K562 (cell line): ENCODE data around the gene PLEKHG4B. TPM values are rescaled to one million over a fixed set of nuclear protein-coding genes. Genes with fewer than 3 reads are reported as not detected.
A peak's percentile ranks its signal among the peaks of the same experiment; 100 is the strongest.

Experiments used
- ATAC-seq: fragments of 200-7000 bp; cut with Tn5 transposase; 3 replicates; pipeline ENCODE4 v1.9.1; 2020; ENCODE audit warnings: moderate library complexity
- BruUV-seq: library from RNA; stranded (reverse); fragments of 400-500 nt; replicated peaks from 2 replicates; lab custom pipeline; 2021; lab: Mats Ljungman, UMichigan
- CTCF ChIA-PET: fragments of 300-600 bp; formaldehyde crosslinking; extraction: SDS; loops from one replicate; lab custom pipeline; 2021; ENCODE audit warnings: low intra/inter-chr PET ratio; lab: Yijun Ruan, JAX
- POLR2A ChIA-PET: fragments of 300-600, 350-650 bp; sonication (Branson Sonifier 250); formaldehyde crosslinking; extraction: SDS; loops from one replicate; lab custom pipeline; 2021; ENCODE audit warnings: antibody characterized with exemption, inconsistent platforms; lab: Yijun Ruan, JAX
- DNase-seq, 4 experiments: peaks; one replicate each; pipeline versions ENCODE4 v3.0.0 to v3.0.0-alpha.2; 2011 to 2018; ENCODE audit warnings: low spot score in 3 of 4, mixed read lengths in 3 of 4; ENCODE audit errors: extremely low read depth in 1 of 4
- FAIRE-seq: peaks from 2 replicates; lab custom pipeline; 2011; peaks lifted over from hg19 to GRCh38; lab: Jason Lieb, UNC
- H2AFZ ChIP-seq: 2 replicates; pipeline ENCODE4 v1.6.0; 2011; ENCODE audit warnings: low read depth, low read length, control low read depth, inconsistent platforms
- H3K27ac ChIP-seq: fragments of 200-600 bp; 3 replicates; pipeline ENCODE4 v1.8.0; 2011; ENCODE audit warnings: low read depth, mild to moderate bottlenecking, control low read depth, inconsistent platforms, low read length, moderate library complexity, mixed read lengths; ENCODE audit errors: extremely low read depth
- H3K27me3 ChIP-seq, 2 experiments: fragments of 300-600 bp in 1 of 2; 2 replicates in 1 of 2; 3 replicates in 1 of 2; pipeline versions ENCODE4 v1.6.0 to v1.8.0; 2011; ENCODE audit warnings: inconsistent platforms in 2 of 2, low read length in 2 of 2, mild to moderate bottlenecking in 1 of 2, mixed read lengths in 1 of 2, moderate library complexity in 1 of 2; ENCODE audit not compliant: control insufficient read depth in 2 of 2, insufficient read depth in 2 of 2
- H3K36me3 ChIP-seq: fragments of 300-600 bp; 3 replicates; pipeline ENCODE4 v1.8.0; 2011; ENCODE audit warnings: mild to moderate bottlenecking, low read length, inconsistent platforms; ENCODE audit not compliant: control insufficient read depth, insufficient read depth
- H3K4me1 ChIP-seq, 2 experiments: fragments of 200-600 bp in 1 of 2; replicated peaks in 1 of 2; 2 replicates in 1 of 2; 3 replicates in 1 of 2; pipeline versions ENCODE4 v1.5.1 to v1.8.0; 2011; ENCODE audit warnings: inconsistent platforms in 2 of 2, low read length in 2 of 2, mild to moderate bottlenecking in 1 of 2, mixed read lengths in 1 of 2, moderate library complexity in 1 of 2; ENCODE audit not compliant: control insufficient read depth in 2 of 2, insufficient read depth in 2 of 2
- H3K4me2 ChIP-seq: 2 replicates; pipeline ENCODE4 v1.6.1; 2011; ENCODE audit warnings: low read length, control low read depth, inconsistent platforms, mixed read lengths; ENCODE audit not compliant: insufficient read depth
- H3K4me3 ChIP-seq: fragments of 200-600 bp; sonication (generic), shearing (Covaris generic); 2 replicates; pipeline ENCODE4 v1.5.1; 2016; ENCODE audit warnings: control low read depth, inconsistent platforms
- H3K79me2 ChIP-seq: fragments of 200-600 bp; 3 replicates; pipeline ENCODE4 v1.8.0; 2011; ENCODE audit warnings: low read length, inconsistent platforms; ENCODE audit not compliant: control insufficient read depth, insufficient read depth
- H3K9ac ChIP-seq, 2 experiments: 2 replicates each; pipeline versions ENCODE4 v1.6.0 to v1.6.1; 2011; ENCODE audit warnings: low read depth in 2 of 2, low read length in 2 of 2, control low read depth in 1 of 2, inconsistent platforms in 1 of 2, mild to moderate bottlenecking in 1 of 2, mixed read lengths in 1 of 2; ENCODE audit not compliant: insufficient read depth in 1 of 2
- H3K9me1 ChIP-seq: one replicate; pipeline ENCODE4 v1.6.0; 2011; ENCODE audit warnings: inconsistent platforms, mild to moderate bottlenecking, low read length, moderate library complexity; ENCODE audit not compliant: control insufficient read depth, insufficient read depth
- H3K9me3 ChIP-seq: replicated peaks from 2 replicates; pipeline ENCODE4 v1.5.1; 2011; ENCODE audit warnings: low read depth, low read length, inconsistent platforms; ENCODE audit not compliant: control insufficient read depth, insufficient read depth
- H4K20me1 ChIP-seq: replicated peaks from 2 replicates; pipeline ENCODE4 v1.6.1; 2011; ENCODE audit warnings: low read length, inconsistent platforms, mixed read lengths; ENCODE audit not compliant: control insufficient read depth, insufficient read depth
- CREB1 ChIP-seq, 2 experiments: sonication (generic) in 1 of 2; formaldehyde crosslinking in 1 of 2; IDR thresholded peaks; 2 replicates each; pipeline versions ENCODE4 v1.6.1 to v1.8.0; 2012 to 2022; ENCODE audit warnings: inconsistent platforms in 1 of 2, mild to moderate bottlenecking in 1 of 2, missing genetic modification reagents in 1 of 2, moderate library complexity in 1 of 2
- DIDO1 ChIP-seq: fragments of 450-650 bp; IDR thresholded peaks from 2 replicates; pipeline ENCODE4 v1.6.1; 2016; ENCODE audit warnings: low read depth, missing biosample characterization, missing genetic modification characterization
- ELF4 ChIP-seq: fragments of 450-650 bp; formaldehyde crosslinking; IDR thresholded peaks from 2 replicates; pipeline ENCODE4 v1.4.0; 2022; ENCODE audit warnings: missing genetic modification characterization
- GABPB2 ChIP-seq: fragments of 250-450 bp; sonication (Bioruptor Pico); conservative IDR thresholded peaks from 2 replicates; pipeline ENCODE4 v1.5.1; 2021; ENCODE audit warnings: mild to moderate bottlenecking
- HMGXB4 ChIP-seq: sonication (generic); formaldehyde crosslinking; IDR thresholded peaks from 2 replicates; pipeline ENCODE4 v1.8.1; 2023; ENCODE audit warnings: mild to moderate bottlenecking, missing genetic modification reagents
- IFI16 ChIP-seq: fragments of 250-450 bp; sonication (Bioruptor Pico); IDR thresholded peaks from 2 replicates; pipeline ENCODE4 v2.1.2; 2022; ENCODE audit warnings: mild to moderate bottlenecking, inconsistent platforms
- LEF1 ChIP-seq: fragments of 450-650 bp; IDR thresholded peaks from 2 replicates; pipeline ENCODE4 v1.6.1; 2016; ENCODE audit warnings: mild to moderate bottlenecking
- POLR2B ChIP-seq: fragments of 450-650 bp; IDR thresholded peaks from 2 replicates; pipeline ENCODE4 v1.6.1; 2018; ENCODE audit warnings: low read depth; ENCODE audit not compliant: partially characterized antibody
- SRSF3 ChIP-seq: fragments of 200-400 bp; formaldehyde crosslinking; IDR thresholded peaks from 2 replicates; pipeline ENCODE4 v1.6.1; 2016; ENCODE audit warnings: mild to moderate bottlenecking, low read length, moderate library complexity; ENCODE audit not compliant: insufficient read depth
- THAP7 ChIP-seq: fragments of 250-450 bp; sonication (Bioruptor Pico); IDR thresholded peaks from 2 replicates; pipeline ENCODE4 v1.5.0; 2021
- ZNF174 ChIP-seq: fragments of 250-450 bp; sonication (Bioruptor Pico); IDR thresholded peaks from 2 replicates; pipeline ENCODE4 v1.4.0; 2020; ENCODE audit warnings: mild to moderate bottlenecking
- ZNF217 ChIP-seq: sonication (generic); formaldehyde crosslinking; IDR thresholded peaks from 2 replicates; pipeline ENCODE4 v1.8.0; 2022; ENCODE audit warnings: mild to moderate bottlenecking, missing genetic modification reagents
- ZNF717 ChIP-seq: fragments of 250-450 bp; sonication (Bioruptor Pico); IDR thresholded peaks from 2 replicates; pipeline ENCODE4 v1.5.0; 2021
- WGBS: fragments of 100-300 bp; shearing (Covaris generic); methylation state at CpG from one replicate; pipeline ENCODE4 v1.1.6; 2016; ENCODE audit warnings: low coverage, mixed read lengths; ENCODE audit not compliant: insufficient coverage; ENCODE audit errors: missing lambda C conversion rate; 5-methylcytosine and 5-hydroxymethylcytosine counted together
- in situ Hi-C: fragments of 300-500 bp; cut with MboI; formaldehyde crosslinking; loops from 4 replicates; pipeline ENCODE4 v1.15.0; 2018; ENCODE audit warnings: inconsistent platforms, mixed read lengths
- intact Hi-C: fragments of 100-400 bp; cut with micrococcal nuclease; formaldehyde crosslinking; loops from 2 replicates; pipeline ENCODE4 v1.14.2; 2022
- polyA plus RNA-seq, 8 experiments: library from polyadenylated mRNA; depleted of rRNA in 4 of 8; stranded (reverse) in 5 of 8; unstranded in 3 of 8; fragments of >200 nt; fragmentation: Nextera tagmentation in 2 of 8; fragmentation: Illumina TruSeq in 1 of 8; extraction: Ambion mirVana in 2 of 8; extraction: Trizol in 1 of 8; gene quantifications; 2 replicates each; pipeline versions ENCODE4 v1.2.1 to v1.2.3, GENCODE V29; 2011 to 2014; ENCODE audit warnings: inconsistent platforms in 1 of 8, missing spikeins in 1 of 8
- total RNA-seq, 7 experiments: library from RNA; depleted of rRNA in 6 of 7; stranded (reverse); fragments of >200 nt in 6 of 7; fragmentation: Illumina TruSeq in 2 of 7; extraction: Trizol in 2 of 7; gene quantifications; 2 replicates each; pipeline versions ENCODE4 v1.2.1 to v1.2.3, GENCODE V29; 2011 to 2021; ENCODE audit warnings: low replicate concordance in 1 of 7

The PLEKHG4B gene
- total and polyA plus RNA-seq, 9 of the 15 experiments (the other 6 are each of a cell fraction or from before 2014, with no cell fraction given) = 0.02 TPM; not detected in 8

GRCh38 chr5:181566-181965, 89.6 kb downstream of the PLEKHG4B start:
- WGBS = 4% methylated on average over 22 of the region's 22 CpGs
- Histone ChIP-seq H3K9me1 (no peaks in the 10 kb centered on the region), H4K20me1 (peaks cover 12% of the 10 kb centered on the region), H3K4me3 (no peak overlapping the region), H3K9me3 (no peaks in the 10 kb centered on the region), H2AFZ (no peak overlapping the region), H3K36me3 (no peaks in the 10 kb centered on the region), H3K79me2 (no peaks in the 10 kb centered on the region), H3K4me2 (no peak overlapping the region), H3K27me3 (peaks cover 70 to 79% of the 10 kb centered on the region in 2 experiments), H3K9ac (peak overlapping the region in 1 of 2 experiments; percentile 13; a peak in 1 of 4 replicates), H3K4me1 (peaks cover 0 to 15% of the 10 kb centered on the region in 2 experiments; a peak in 1 of 5 replicates), H3K27ac (no peak overlapping the region)
- no peak for DNase-seq
- ChIA-PET POLR2A (no interaction called here), CTCF (no interaction called here)
- intact Hi-C loops (no loop called here), in situ Hi-C loops (no loop called here)
- no TSS peak for BruUV-seq
- TF ChIP-seq ZNF717 (CRISPR knock-in tag) (no peak), GABPB2 (CRISPR knock-in tag) (no peak), THAP7 (no peak), LEF1 (no peak), ELF4 (CRISPR knock-in tag) (no peak), CREB1 (IDR thresholded peaks at IDR 0.05) (no peak), CREB1 (CRISPR knock-in tag; IDR thresholded peaks at IDR 0.05) (no peak), IFI16 (CRISPR knock-in tag) (no peak), DIDO1 (tag) (no peak), POLR2B (no peak), ZNF174 (CRISPR knock-in tag) (no peak), HMGXB4 (CRISPR knock-in tag) (no peak), ZNF217 (CRISPR knock-in tag) (no peak), SRSF3 (no peak)
- ATAC-seq = no peak
- FAIRE-seq = no peak
